Glutamatergic neuron (in vitro differentiated cells): ENCODE data around the gene ABHD17A. TPM values are rescaled to one million over a fixed set of nuclear protein-coding genes. Genes with fewer than 3 reads are reported as not detected.
"Not testable (repeated sequence)": the region's sequence is repeated elsewhere in the genome, so short reads cannot be mapped to it uniquely, and the experiment has no call there.

Source experiments
- DNase-seq: peaks from one replicate; pipeline ENCODE4 v3.0.0; 2022
- H3K27ac Mint-ChIP-seq: one replicate; pipeline ENCODE4 v1.8.0; 2020; ENCODE audit warnings: mild to moderate bottlenecking, mixed read lengths, inconsistent platforms; ENCODE audit not compliant: unreplicated experiment
- H3K27me3 Mint-ChIP-seq: one replicate; pipeline ENCODE4 v1.8.0; 2020; ENCODE audit warnings: mild to moderate bottlenecking, moderate library complexity, mixed read lengths, inconsistent platforms; ENCODE audit not compliant: unreplicated experiment
- H3K36me3 Mint-ChIP-seq: one replicate; pipeline ENCODE4 v1.8.0; 2020; ENCODE audit warnings: mild to moderate bottlenecking, mixed read lengths, inconsistent platforms; ENCODE audit not compliant: unreplicated experiment
- H3K4me1 Mint-ChIP-seq: one replicate; pipeline ENCODE4 v1.8.0; 2020; ENCODE audit warnings: mild to moderate bottlenecking, low read depth, mixed read lengths, inconsistent platforms; ENCODE audit not compliant: unreplicated experiment
- H3K4me3 Mint-ChIP-seq: one replicate; pipeline ENCODE4 v1.8.0; 2020; ENCODE audit warnings: mild to moderate bottlenecking, mixed read lengths, inconsistent platforms; ENCODE audit not compliant: unreplicated experiment
- H3K9me3 Mint-ChIP-seq: one replicate; pipeline ENCODE4 v1.8.0; 2020; ENCODE audit warnings: mild to moderate bottlenecking, moderate library complexity, mixed read lengths, inconsistent platforms; ENCODE audit not compliant: unreplicated experiment
- total RNA-seq: library from RNA; stranded (reverse); fragmentation: NEBNext Ultra II Directional; extraction: Animal tissue kit (Norgen Biotek cat#: 25700); gene quantifications from one replicate; pipeline ENCODE4 v1.2.1, GENCODE V29; 2021; ENCODE audit not compliant: unreplicated experiment
- TF ChIP-seq, protein P1 (sequence below): fragments of 200-600 bp; sonication (generic); IDR thresholded peaks from one replicate; pipeline ENCODE4 v1.5.0; 2021; ENCODE audit not compliant: partially characterized antibody, unreplicated experiment

ABHD17A gene
- total RNA-seq, 1 donor from 2014 or later, result 75.1 TPM

DNA sequence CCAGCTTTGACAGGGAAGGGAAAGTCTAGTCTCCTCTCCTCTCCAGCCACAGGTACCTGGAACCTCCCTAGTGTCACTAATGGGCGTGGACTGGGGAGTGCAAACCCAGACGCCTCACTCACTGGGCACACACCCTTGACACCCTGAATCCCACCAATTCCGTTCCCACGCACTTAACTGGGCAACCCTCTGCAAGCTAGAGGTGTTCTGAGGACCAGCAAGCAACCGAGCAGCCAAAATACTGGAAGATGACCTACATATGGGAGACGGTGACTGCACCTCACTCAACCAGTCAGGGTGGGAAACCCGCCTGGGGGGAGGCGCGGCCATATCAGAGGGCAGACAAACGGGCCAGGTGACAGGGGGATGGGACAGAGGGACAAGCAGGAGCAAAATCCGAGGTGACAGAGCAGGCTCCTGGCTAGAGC lies 991 bp downstream of the ABHD17A start:
- peak overlapping the region; percentile 85 for H3K27ac Mint-ChIP-seq
- TF ChIP-seq, protein P1, sequence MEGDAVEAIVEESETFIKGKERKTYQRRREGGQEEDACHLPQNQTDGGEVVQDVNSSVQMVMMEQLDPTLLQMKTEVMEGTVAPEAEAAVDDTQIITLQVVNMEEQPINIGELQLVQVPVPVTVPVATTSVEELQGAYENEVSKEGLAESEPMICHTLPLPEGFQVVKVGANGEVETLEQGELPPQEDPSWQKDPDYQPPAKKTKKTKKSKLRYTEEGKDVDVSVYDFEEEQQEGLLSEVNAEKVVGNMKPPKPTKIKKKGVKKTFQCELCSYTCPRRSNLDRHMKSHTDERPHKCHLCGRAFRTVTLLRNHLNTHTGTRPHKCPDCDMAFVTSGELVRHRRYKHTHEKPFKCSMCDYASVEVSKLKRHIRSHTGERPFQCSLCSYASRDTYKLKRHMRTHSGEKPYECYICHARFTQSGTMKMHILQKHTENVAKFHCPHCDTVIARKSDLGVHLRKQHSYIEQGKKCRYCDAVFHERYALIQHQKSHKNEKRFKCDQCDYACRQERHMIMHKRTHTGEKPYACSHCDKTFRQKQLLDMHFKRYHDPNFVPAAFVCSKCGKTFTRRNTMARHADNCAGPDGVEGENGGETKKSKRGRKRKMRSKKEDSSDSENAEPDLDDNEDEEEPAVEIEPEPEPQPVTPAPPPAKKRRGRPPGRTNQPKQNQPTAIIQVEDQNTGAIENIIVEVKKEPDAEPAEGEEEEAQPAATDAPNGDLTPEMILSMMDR, result no peak
- no peak for DNase-seq
- peaks cover 4% of the 10 kb centered on the region for H3K9me3 Mint-ChIP-seq
- peaks cover 4% of the 10 kb centered on the region for H3K27me3 Mint-ChIP-seq
- peak overlapping the region; percentile 99 for H3K4me3 Mint-ChIP-seq
- H3K36me3 Mint-ChIP-seq, result no peaks in the 10 kb centered on the region
- H3K4me1 Mint-ChIP-seq, result peaks cover 26% of the 10 kb centered on the region

DNA sequence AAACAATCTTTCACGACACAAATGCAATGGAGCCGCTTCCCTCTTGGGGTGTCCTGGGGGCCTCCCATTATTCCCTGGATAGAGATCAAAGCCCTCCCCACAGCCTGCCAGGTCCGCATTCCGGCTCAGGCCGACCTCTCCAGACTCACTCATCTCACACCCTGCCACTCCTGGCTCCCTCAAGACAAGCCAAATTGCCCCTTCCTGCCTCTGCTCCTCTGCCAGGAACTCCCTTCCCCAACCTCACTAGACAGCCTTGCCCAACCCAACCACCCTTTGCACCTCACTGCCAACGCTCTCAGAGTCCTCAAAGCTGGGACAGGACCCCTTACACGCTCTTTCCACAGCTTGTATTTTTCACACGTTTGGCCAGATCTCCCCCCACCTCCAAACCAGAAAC lies 1.5 kb downstream of the ABHD17A start:
- H3K27me3 Mint-ChIP-seq, result peaks cover 4% of the 10 kb centered on the region
- H3K9me3 Mint-ChIP-seq, result peaks cover 4% of the 10 kb centered on the region
- H3K4me3 Mint-ChIP-seq, result peak overlapping the region; percentile 99
- H3K4me1 Mint-ChIP-seq, result peaks cover 26% of the 10 kb centered on the region
- no peak for DNase-seq
- TF ChIP-seq, protein P1, result no peak
- no peaks in the 10 kb centered on the region for H3K36me3 Mint-ChIP-seq
- peak overlapping the region; percentile 85 for H3K27ac Mint-ChIP-seq

DNA sequence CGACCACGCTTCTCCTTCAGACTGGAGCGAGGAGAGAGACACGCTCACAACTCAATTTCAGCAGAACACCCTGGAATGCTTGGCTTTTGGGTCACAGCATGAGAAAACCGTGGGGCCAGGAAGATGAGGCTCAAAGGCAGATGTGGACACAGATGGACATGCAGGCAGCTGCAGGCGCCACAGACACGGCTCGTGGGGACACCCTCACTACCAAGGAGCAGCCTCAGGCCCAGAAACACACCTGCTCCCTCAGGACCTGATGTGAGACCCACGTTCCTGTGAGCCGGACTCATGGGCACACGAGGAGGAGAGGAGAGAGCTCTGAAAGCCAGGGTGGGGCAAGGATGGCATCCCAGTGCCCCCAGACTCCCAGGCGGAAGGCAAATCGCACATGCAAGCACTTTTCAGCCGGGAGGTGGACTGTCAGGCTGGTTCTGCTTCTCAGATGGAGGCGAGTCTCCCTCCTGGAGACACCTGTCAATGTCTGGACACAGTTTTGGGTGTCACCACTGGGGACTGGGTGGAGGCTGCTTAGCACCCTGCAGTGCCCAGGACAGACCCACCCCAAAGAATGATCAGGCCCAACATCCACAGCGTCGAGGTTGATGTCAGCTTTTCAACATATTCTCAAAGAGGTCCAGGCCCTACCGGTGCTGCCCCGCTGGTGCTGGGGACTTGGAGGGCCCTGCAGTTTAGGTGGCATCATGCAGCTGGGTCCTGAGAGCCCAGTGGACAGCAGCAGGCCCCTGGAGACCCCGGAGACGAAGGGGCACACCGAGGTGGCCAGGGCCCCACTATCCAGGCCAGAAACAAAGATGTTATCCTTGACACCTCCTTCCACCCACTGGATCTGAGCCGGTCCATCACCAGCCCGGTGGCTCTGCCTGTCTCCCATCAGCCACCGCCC lies 2.3 kb downstream of the ABHD17A start:
- H3K36me3 Mint-ChIP-seq, result no peaks in the 10 kb centered on the region
- peaks cover 4% of the 10 kb centered on the region for H3K9me3 Mint-ChIP-seq
- TF ChIP-seq, protein P1, result no peak
- peaks cover 4% of the 10 kb centered on the region for H3K27me3 Mint-ChIP-seq
- peaks cover 28% of the 10 kb centered on the region for H3K4me1 Mint-ChIP-seq
- peak overlapping the region; percentile 99 for H3K4me3 Mint-ChIP-seq
- peak overlapping the region; percentile 94 for H3K27ac Mint-ChIP-seq
- no peak for DNase-seq

DNA sequence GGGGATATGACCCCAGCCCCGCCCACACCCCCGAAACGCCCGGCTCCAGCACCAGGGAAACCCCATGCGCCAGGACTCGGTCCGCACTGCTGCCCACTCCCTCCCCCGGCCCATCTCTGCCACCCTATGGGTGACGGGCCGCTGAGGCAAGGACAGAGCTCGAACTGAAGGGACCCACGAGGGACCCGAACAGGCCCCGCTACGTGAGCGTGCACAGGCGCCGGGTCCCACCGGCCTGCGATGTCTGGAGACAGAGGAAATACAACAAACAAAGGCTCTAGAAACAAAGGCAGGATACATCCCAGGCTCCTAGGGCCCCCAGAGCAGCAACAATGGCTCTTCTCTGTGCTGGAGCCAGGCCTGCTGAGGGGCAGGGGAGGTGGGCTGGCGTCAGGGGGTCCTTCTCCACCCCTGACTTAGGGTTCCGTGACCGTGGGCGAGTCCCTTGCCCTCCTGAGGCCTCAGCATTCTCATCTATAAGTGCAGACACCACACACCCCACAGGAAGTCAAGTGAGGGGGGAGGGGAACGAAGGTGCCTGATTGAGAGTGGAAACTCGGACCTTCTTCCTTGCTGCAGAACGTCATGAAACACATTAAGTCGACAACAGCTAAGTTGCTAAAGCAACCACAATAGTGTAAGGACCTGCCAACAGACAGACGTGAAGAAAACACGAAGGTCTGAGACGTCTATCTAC lies 3.1 kb downstream of the ABHD17A start:
- H3K36me3 Mint-ChIP-seq, result no peaks in the 10 kb centered on the region
- H3K9me3 Mint-ChIP-seq, result peaks cover 4% of the 10 kb centered on the region
- H3K4me3 Mint-ChIP-seq, result peak overlapping the region; percentile 99
- peaks cover 4% of the 10 kb centered on the region for H3K27me3 Mint-ChIP-seq
- H3K4me1 Mint-ChIP-seq, result peaks cover 25% of the 10 kb centered on the region
- peak overlapping the region; percentile 94 for H3K27ac Mint-ChIP-seq
- TF ChIP-seq, protein P1, result no peak
- DNase-seq, result no peak

DNA sequence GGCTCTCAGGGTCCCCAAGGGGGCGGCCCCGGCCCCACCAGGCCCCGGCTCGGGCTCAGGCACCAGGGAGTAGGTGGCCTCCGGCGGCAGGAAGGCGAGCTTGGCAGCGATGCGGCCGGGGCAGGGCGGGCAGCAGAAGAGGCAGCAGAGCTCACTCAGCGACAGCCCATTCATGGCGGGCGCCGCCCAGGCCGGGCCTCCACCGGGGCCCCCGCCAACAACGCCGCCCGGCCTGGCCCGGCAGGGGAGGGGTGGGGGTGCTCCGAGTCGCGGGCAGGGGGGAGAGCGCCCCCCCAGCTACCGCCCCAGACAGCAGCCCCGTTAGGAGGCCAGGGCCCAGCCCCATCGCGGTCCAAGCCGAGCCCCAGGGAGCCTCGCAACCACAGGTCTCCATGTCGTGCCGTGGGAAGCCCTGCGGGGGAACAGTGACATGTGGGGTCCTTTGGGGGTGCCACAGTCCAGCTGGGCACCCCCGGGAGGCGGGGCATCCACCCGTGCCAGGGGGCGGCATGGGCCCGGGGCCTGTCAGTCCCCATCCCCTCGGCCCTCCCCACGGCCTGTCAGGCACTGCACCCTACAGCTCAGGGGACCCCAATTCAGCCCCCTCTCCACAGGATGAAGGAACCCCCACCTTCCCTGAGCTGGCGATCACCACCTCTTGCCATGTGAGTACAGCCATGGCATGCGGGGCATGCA lies 3.8 kb downstream of the ABHD17A start:
- H3K9me3 Mint-ChIP-seq, H3K36me3 Mint-ChIP-seq, H3K27me3 Mint-ChIP-seq, H3K27ac Mint-ChIP-seq, DNase-seq, H3K4me3 Mint-ChIP-seq: not testable (repeated sequence)
- peaks cover 25% of the 10 kb centered on the region for H3K4me1 Mint-ChIP-seq
